Inflammatory macrophage treated with lipopolysaccharide for 4 hours (primary cell): ENCODE data around the gene PLA2G6.
"Not testable (repeated sequence)": the region's sequence is repeated elsewhere in the genome, so short reads cannot be mapped to it uniquely, and the experiment has no call there.

ENCODE experiments used
- DNase-seq: peaks from one replicate; pipeline ENCODE4 v3.0.0-alpha.2; 2020

The PLA2G6 gene

DNA sequence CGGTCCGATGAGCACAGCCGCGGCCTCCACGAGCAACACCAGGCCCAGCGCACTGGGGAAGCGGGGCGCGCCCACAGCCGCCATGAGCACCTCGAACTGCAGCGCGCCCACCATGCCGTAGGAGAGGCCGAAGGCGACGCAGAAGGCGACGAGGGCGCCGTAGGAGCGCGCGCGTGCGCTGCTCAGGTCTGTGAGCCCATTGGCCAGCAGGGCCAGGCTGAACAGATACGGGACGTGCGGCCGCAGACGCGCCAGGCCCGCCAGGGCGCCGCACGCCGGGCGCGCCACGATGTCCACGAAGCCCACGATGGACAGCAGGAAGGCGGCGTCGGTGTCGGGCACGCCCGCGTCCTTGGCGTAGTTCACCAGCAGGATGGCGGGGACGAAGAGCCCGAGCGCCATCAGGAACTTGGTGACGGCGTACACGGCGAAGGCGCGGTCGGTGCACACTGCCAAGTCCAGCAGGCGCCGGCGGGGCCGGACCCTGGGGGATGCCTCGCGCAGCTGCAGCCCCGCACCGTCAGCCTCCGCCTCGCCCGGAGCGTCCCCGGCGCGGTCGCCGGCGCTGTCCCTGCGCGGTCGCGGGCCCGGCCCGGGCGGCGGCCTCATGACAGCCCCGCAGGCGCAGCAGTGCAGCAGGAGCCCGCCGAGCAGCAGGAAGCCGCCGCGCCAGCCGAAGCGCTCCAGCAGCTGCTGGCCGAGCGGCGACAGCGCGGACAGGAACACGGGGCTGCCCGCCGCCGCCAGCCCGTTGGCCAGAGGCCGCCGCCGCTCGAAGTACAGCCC is 100.6 kb downstream of the PLA2G6 start:
- peak; percentile 16 for DNase-seq

DNA sequence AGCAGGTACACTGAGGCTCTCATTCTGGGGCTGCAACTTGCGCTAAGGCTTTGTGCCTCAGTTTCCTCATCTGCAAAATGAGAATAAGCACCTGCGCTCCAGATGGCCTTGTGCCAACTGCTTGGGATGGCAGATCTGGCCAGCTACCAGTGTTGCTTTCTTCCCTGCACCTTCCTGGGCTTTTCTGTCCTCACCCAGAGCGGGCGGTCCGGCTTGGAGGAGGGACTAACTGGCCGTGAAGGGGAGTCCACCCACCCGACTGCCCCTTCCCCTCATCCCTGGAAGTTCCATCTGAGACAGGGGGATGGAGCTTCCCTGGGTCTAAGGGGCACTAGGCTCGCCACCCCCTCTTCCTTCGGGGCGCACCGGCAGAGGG is 101.2 kb downstream of the PLA2G6 start:
- DNase-seq, result no peak

GRCh38 chr22:38079804-38080203 is 101.8 kb downstream of the PLA2G6 start:
- DNase-seq, result no peak

GRCh38 chr22:38079208-38079607 is 102.4 kb downstream of the PLA2G6 start:
- not testable (repeated sequence) for DNase-seq

GRCh38 chr22:38078046-38078840 is 103.4 kb downstream of the PLA2G6 start:
- no peak for DNase-seq

- DNase-seq, result no peak
Measured at GRCh38 chr22:38077595-38077994, 104.0 kb downstream of the PLA2G6 start.

- DNase-seq, result no peak
Measured at GRCh38 chr22:38077096-38077495, 104.5 kb downstream of the PLA2G6 start.

DNA sequence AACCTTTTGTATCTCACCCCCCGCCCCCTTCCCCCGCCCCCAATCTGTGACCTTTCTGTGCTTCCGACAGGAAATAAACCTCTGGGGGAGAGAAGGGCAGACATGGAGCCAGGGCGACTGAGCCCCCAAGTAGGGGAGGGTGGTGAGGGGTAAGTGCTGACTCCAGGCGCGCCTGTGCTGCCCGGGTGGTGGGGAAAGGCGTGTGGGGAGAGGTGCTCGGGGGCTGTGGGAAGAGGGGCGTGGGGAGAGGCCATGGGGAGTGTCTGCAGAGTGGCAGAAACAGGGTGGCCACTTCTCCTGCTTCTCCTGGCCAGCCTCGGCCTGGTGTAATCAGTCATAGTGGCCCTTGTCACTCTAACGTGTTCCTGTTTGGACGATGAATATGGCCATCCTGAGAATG is 105.7 kb downstream of the PLA2G6 start:
- no peak for DNase-seq

GRCh38 chr22:38075105-38075825 is 106.4 kb downstream of the PLA2G6 start:
- no peak for DNase-seq

- no peak for DNase-seq
Measured at GRCh38 chr22:38074181-38075104, 107.2 kb downstream of the PLA2G6 start.

DNA sequence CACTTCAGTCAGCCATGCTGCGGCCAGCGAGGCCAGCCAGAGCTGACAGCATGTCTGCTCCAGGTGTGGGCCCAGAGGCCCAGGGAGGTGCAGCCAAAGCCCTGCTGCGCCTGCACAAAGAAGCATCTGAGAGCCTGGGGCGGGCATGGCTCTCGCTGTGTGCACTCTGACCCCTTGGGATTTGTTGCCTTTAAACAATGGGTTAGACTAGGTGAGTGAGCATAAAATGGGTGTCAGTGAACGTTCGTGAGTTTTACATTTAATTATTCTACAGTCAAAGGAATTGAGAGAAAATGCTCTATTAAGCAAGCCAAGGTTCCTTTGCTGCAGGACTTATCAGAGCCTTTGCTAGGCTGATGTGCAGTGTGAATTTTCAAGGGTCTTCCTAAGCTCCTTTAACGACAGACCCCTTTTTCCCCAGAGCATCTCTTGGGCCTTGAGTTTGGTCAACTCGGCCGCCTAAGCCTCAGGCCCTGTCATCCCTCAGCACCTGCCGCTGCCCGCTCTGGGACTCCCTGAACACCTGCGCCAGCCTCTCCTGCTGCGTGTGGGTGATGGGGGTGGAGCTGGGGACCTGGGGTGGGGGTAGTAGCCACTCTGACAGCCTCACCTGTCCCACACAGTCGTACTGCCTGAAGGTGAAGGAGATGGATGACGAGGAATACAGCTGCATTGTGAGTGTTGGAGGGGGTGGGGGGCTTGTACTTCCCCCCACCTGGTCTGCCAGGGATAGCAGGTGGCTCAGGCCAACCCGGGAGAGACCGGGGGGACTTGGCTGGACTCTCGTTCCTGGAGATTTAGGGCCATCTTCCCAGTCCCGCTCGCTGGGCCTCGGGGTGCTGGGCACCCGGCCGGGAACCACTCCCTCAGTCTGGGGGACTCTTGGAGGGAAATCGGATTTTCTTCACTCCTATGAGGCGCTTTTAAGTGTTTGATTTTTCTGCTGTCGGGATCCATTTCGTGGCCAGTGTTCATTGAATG is 108.2 kb downstream of the PLA2G6 start:
- no peak for DNase-seq

DNA sequence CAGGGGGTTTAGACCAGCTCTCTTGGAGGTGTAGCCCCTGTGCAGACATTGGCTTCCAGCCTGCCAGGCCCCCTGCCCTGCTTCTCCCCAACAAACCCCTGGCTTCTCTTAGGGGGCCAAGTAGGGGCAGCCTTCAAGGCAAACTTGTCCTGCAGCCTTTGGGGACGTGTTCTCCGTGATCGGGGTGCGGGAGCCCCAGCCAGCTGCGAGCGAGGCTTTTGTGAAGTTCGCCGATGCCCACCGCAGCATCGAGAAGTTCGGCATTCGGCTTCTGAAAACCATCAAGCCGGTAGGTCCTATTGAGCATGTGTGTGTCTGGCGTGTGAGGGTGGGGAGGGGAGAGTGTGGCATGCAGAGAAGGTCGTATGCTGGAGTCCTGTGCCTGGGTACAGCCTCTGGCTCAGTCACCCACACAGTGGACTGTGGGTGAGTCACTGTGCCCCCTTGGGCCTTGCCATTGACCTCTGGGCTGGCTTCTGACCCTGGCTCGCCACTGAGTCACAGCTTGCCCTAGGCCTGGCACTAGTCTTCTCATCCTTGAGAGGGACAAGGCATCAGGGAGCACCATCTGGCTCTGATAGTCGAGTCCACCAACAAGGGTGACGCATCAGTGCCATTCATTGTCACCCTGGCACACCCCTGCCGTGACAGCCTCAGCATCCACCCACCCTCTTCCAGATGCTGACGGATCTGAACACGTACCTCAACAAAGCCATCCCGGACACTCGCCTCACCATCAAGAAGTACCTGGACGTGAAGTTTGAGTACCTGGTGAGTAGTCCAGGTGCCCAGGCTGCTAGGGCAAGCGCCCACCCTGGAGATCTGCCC is 109.1 kb downstream of the PLA2G6 start:
- DNase-seq, result no peak

GRCh38 chr22:38071421-38072321 is 110.0 kb downstream of the PLA2G6 start:
- no peak for DNase-seq

- DNase-seq, result no peak
Measured at GRCh38 chr22:38070250-38070921, 111.2 kb downstream of the PLA2G6 start.

- no peak for DNase-seq
Measured at GRCh38 chr22:38069372-38070249, 112.0 kb downstream of the PLA2G6 start.

DNA sequence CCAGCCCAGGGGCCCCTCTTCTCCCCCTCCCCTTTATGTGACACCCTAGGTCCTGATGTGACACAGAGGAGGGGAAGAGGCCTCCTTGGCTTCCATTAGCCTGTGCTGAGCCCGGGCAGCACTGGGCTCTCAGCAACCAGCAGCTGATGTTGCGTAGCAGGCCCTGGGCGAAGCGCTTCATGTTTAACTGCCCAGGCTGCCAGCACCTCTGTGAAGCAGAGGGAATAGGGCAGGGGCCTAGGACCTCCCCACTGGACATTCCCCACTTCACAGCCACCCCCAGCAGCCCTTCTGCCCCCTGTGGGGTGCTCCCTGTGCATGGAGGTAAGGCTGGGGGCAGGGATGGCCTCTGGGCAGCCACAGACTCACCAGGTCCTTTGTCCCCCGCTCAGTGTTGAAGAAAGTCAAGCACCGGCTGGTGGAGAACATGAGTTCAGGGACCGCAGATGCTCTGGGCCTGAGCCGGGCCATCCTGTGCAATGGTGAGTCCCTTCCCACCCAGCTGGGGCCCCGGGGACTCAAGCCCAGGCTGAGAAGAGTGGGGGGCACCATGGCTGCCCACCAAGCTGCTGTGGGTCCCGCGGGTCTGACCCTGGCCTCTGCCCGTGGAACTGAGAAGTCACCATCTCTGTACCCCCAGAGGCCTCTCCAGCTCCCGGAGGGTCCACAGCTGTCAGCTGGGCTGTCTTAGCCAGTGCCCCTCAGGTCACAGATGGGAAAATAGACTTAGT is 112.8 kb downstream of the PLA2G6 start:
- DNase-seq, result no peak
